ENCODE data around the gene COPS4.

DNA sequence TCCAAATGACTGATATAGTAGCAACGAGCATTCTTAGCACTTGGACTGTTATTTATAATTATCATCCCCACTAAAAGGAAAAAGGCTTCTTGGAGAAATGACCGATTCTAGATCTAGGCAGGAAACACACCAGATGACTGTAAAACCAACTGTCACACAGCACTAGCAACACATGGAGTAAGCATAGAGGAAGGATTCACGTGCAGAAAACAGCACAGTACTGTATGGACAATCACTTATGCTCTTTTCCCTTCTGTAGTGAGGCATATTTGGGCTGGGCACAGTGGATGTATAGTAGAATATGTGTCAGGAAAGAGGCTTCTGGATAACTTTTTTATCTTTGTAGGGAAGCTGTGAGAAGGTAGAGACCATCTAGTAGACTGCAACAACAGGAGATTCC lies 6.0 kb upstream of the COPS4 start:
- TF ChIP-seq EZH2 (optimal IDR thresholded peaks at IDR 0.05; ENCODE audit: low read depth, low read length) (no peak), EZH2phosphoT487 (IDR thresholded peaks at IDR 0.05; ENCODE audit: low read length) (no peak)
- TF ChIP-seq, protein P1, sequence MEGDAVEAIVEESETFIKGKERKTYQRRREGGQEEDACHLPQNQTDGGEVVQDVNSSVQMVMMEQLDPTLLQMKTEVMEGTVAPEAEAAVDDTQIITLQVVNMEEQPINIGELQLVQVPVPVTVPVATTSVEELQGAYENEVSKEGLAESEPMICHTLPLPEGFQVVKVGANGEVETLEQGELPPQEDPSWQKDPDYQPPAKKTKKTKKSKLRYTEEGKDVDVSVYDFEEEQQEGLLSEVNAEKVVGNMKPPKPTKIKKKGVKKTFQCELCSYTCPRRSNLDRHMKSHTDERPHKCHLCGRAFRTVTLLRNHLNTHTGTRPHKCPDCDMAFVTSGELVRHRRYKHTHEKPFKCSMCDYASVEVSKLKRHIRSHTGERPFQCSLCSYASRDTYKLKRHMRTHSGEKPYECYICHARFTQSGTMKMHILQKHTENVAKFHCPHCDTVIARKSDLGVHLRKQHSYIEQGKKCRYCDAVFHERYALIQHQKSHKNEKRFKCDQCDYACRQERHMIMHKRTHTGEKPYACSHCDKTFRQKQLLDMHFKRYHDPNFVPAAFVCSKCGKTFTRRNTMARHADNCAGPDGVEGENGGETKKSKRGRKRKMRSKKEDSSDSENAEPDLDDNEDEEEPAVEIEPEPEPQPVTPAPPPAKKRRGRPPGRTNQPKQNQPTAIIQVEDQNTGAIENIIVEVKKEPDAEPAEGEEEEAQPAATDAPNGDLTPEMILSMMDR (IDR thresholded peaks at IDR 0.05; ENCODE audit: low read length): no peak
